Heart left ventricle (tissue), 16 donors: ENCODE data around the gene AHNAK2. TPM values are rescaled to one million over a fixed set of nuclear protein-coding genes. Genes with fewer than 3 reads are reported as not detected.

Experiments used
- ATAC-seq, 4 donors: fragments of 200-7000 bp; cut with Tn5 transposase; one replicate each; pipeline ENCODE4 v1.9.1; 2020 to 2022; ENCODE audit warnings: moderate library complexity in 4 of 4, mild to moderate bottlenecking in 3 of 4, moderate number of reproducible peaks in 1 of 4
- DNase-seq, 5 donors: peaks; one replicate each; pipeline ENCODE4 v3.0.0-alpha.2; 2020
- H3K27ac ChIP-seq, 12 donors: fragments of 200-600 bp; sonication (generic) in 4 of 12; one replicate each; pipeline versions ENCODE4 v1.5.0 to v1.8.0; 2016 to 2022; ENCODE audit warnings: mild to moderate bottlenecking in 2 of 12
- H3K27me3 ChIP-seq, 9 donors: fragments of 200-600 bp; sonication (generic) in 2 of 9; one replicate each; pipeline versions ENCODE4 v1.5.1 to v1.8.0; 2016 to 2022; ENCODE audit warnings: mild to moderate bottlenecking in 3 of 9
- H3K36me3 ChIP-seq, 9 donors: fragments of 200-600 bp; sonication (generic) in 2 of 9; one replicate each; pipeline versions ENCODE4 v1.5.0 to v1.8.0; 2018 to 2022; ENCODE audit warnings: mild to moderate bottlenecking in 2 of 9
- H3K4me1 ChIP-seq, 12 donors: fragments of 200-600 bp; sonication (generic) in 4 of 12; one replicate each; pipeline versions ENCODE4 v1.5.0 to v1.8.0; 2016 to 2022; ENCODE audit warnings: mild to moderate bottlenecking in 3 of 12
- H3K4me3 ChIP-seq, 12 donors: fragments of 200-600 bp; sonication (generic) in 4 of 12; one replicate each; pipeline versions ENCODE4 v1.5.0 to v1.8.0; 2017 to 2022; ENCODE audit warnings: mild to moderate bottlenecking in 9 of 12, moderate library complexity in 4 of 12
- H3K9me3 ChIP-seq, 12 donors: fragments of 200-600 bp; sonication (generic) in 4 of 12; one replicate each; pipeline versions ENCODE4 v1.5.0 to v1.8.0; 2016 to 2022; ENCODE audit warnings: mild to moderate bottlenecking in 1 of 12
- CTCF ChIP-seq, 12 donors: fragments of 200-600 bp; sonication (generic) in 4 of 12; IDR thresholded peaks; one replicate each; pipeline versions ENCODE4 v1.5.0 to v1.8.0; 2018 to 2022; ENCODE audit warnings: antibody characterized with exemption in 12 of 12, mild to moderate bottlenecking in 5 of 12
- POLR2A ChIP-seq, 2 donors: fragments of 450-650 bp; IDR thresholded peaks; one replicate each; pipeline ENCODE4 v1.6.1; 2017; ENCODE audit warnings: antibody characterized with exemption in 2 of 2, mild to moderate bottlenecking in 2 of 2, moderate library complexity in 2 of 2
- WGBS, 4 donors: extraction: QIAGEN DNeasy Blood & Tissue Kit in 2 of 4; methylation state at CpG; one replicate each; pipeline versions ENCODE4 v1.1.5 to v1.1.7; 2013 to 2018; 5-methylcytosine and 5-hydroxymethylcytosine counted together
- intact Hi-C, 10 donors: fragments of 100-400 bp; cut with DNase I; formaldehyde crosslinking; loops; one replicate each; pipeline versions ENCODE4 v1.11.1 to v1.14.2; 2022
- polyA plus RNA-seq, 2 donors: library from polyadenylated mRNA; stranded (reverse); fragments of 200-250 nt; gene quantifications; one replicate each; pipeline ENCODE4 v1.2.3, GENCODE V29; 2013
- total RNA-seq, 9 donors: library from RNA; depleted of rRNA in 2 of 9; stranded (reverse); fragments of >200 nt in 2 of 9; fragmentation: NEBNext Ultra II Directional in 3 of 9; extraction: Animal tissue kit (Norgen Biotek cat#: 25700) in 3 of 9; gene quantifications; one replicate each; pipeline versions ENCODE4 v1.1.0 to v1.2.4, GENCODE V29; 2016 to 2023
- donor health status: ischemic (EF 13 %, LVEDD 7.1; RV severe dilation, severe dysfunction).
- donor health status: healthy with polysubstance abuse.
- donor health status: DM: no; HTN: yes; CAD: no.
- donor health status: DM: no; HTN: no; CAD: no.
- donor health status: ischemic (EF 25% LVEDD 6.9; RV normal size, moderate dysfunction).
- donor health status: ischemic (EF 25% LVEDD 5.7; RV mildly dilated, moderate dysfunction).
- donor health status: healthy.
- donor health status: DM: yes; HTN: yes; CAD: no.
- donor health status: ischemic (EF 35%, LVEDD 5.7; RV mildly dilated, moderate dysfunction).
- donor health status: nonischemic (EF 11% LVEDD 7.7; RV severe dilation, severe dysfunction).
- donor health status: DM: yes; HTN: yes; CAD: no.
- donor health status: PGD.
- donor health status: ischemic (EF 29% LVEDD 5.4; RV normal size, mild dysfunction).
- donor health status: nonischemic (EF 23%, LVEDD 6.1; RV moderate dilation, normal function).

Gene AHNAK2
- total and polyA plus RNA-seq, 11 donors: 1.5 to 22.3 (median 2.9) TPM

- WGBS, 4 donors: 68 to 90% (median 81%) methylated on average over 3 to 17 of the region's 17 CpGs
- no peak for TF ChIP-seq POLR2A (IDR thresholded peaks at IDR 0.05)
- no peak for TF ChIP-seq CTCF (IDR thresholded peaks at IDR 0.05)
- intact Hi-C loops: no loop called here
- H3K27me3 ChIP-seq: peaks cover 0 to 22% (median 5%) of the 10 kb centered on the region in 9 donors
- no peaks in the 10 kb centered on the region for H3K36me3 ChIP-seq
- peaks cover 0 to 33% (median 13%) of the 10 kb centered on the region in 12 donors for H3K4me1 ChIP-seq
- ATAC-seq (no peak), DNase-seq (peak in 1 of 5 donors; percentile 11)
- H3K9me3 ChIP-seq: peaks cover 0 to 8% (median 0%) of the 10 kb centered on the region in 12 donors
- H3K27ac ChIP-seq: no peak overlapping the region
- no peak overlapping the region for H3K4me3 ChIP-seq
Measured at GRCh38 chr14:104928391-104929133, 49.6 kb downstream of the AHNAK2 start.

DNA sequence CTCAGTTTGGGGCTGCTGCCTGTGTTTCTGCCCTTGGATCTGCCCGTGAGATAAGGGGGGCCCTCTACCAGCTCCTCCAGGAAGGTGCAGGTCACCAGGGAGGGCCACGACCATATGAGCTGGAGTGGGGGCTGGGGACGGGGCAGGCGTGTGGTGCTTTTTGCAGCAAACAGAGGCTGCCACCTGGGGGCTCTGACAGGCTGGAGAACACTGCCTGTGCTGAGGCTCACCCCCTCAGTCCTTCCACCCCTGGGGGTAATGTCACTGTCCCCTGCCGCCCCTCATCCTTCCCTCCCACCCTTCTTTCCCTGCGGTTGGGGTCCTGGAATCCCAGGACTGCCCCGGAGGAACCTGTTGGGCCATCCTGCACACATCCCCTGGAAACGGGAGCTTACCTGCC is 50.3 kb downstream of the AHNAK2 start:
- peaks cover 0 to 8% (median 0%) of the 10 kb centered on the region in 12 donors for H3K9me3 ChIP-seq
- no peak for ATAC-seq
- no peak for DNase-seq
- intact Hi-C loops: no loop called here
- H3K4me3 ChIP-seq: no peak overlapping the region
- H3K4me1 ChIP-seq: peaks cover 0 to 31% (median 10%) of the 10 kb centered on the region in 12 donors
- H3K27ac ChIP-seq: no peak overlapping the region
- no peak for TF ChIP-seq CTCF (IDR thresholded peaks at IDR 0.05)
- TF ChIP-seq POLR2A (IDR thresholded peaks at IDR 0.05): no peak
- H3K36me3 ChIP-seq: no peaks in the 10 kb centered on the region
- peaks cover 0 to 17% (median 3%) of the 10 kb centered on the region in 9 donors for H3K27me3 ChIP-seq
- 38 to 65% (median 47%) methylated on average over 6 to 8 of the region's 8 CpGs for WGBS, 4 donors

DNA sequence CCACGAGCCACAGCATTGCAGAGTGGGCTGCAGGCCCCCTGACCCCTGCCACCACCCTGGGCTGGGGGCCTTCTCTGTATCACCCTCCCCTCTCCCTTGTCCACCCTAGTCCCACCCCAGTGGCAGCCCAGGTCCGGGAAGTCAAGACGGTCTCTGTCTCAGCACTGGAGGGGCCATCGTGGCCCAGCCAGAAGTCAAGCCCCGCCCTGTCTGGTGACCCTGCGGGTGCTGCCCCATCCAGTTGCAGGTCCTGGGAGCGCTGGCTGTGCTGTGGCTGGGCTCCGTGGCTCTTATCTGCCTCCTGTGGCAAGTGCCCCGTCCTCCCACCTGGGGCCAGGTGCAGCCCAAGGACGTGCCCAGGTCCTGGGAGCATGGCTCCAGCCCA is 50.8 kb downstream of the AHNAK2 start:
- Histone ChIP-seq H3K4me1 (peaks cover 0 to 27% (median 5%) of the 10 kb centered on the region in 12 donors), H3K9me3 (peaks cover 0 to 8% (median 0%) of the 10 kb centered on the region in 12 donors), H3K27me3 (peaks cover 0 to 12% (median under 1%) of the 10 kb centered on the region in 9 donors), H3K27ac (no peak overlapping the region), H3K4me3 (no peak overlapping the region), H3K36me3 (no peaks in the 10 kb centered on the region)
- WGBS, 4 donors: 60 to 67% (median 62%) methylated on average over 5 to 10 of the region's 10 CpGs
- TF ChIP-seq CTCF (IDR thresholded peaks at IDR 0.05): no peak
- no peak for TF ChIP-seq POLR2A (IDR thresholded peaks at IDR 0.05)
- DNase-seq (peak in 2 of 5 donors; percentile 14 to 62), ATAC-seq (no peak)
- intact Hi-C loops: no loop called here

GRCh38 chr14:104926619-104927431 is 51.3 kb downstream of the AHNAK2 start:
- H3K4me1 ChIP-seq: peaks cover 0 to 21% (median under 1%) of the 10 kb centered on the region in 12 donors
- ATAC-seq: no peak
- H3K36me3 ChIP-seq: no peaks in the 10 kb centered on the region
- H3K27ac ChIP-seq: no peak overlapping the region
- no peak for DNase-seq
- peaks cover 0 to 7% (median 0%) of the 10 kb centered on the region in 9 donors for H3K27me3 ChIP-seq
- 54 to 78% (median 68%) methylated on average over 15 to 21 of the region's 21 CpGs for WGBS, 4 donors
- H3K9me3 ChIP-seq: peaks cover 0 to 8% (median 0%) of the 10 kb centered on the region in 12 donors
- no peak overlapping the region for H3K4me3 ChIP-seq
- TF ChIP-seq POLR2A (IDR thresholded peaks at IDR 0.05) (no peak), CTCF (IDR thresholded peaks at IDR 0.05) (no peak)
- intact Hi-C loops: no loop called here
